ENCODE data around the gene EHD2. TPM values are rescaled to one million over a fixed set of nuclear protein-coding genes. Genes with fewer than 3 reads are reported as not detected.

Gene EHD2
- total RNA-seq, 1 experiment from 2014 or later, result 0.11 TPM

DNA sequence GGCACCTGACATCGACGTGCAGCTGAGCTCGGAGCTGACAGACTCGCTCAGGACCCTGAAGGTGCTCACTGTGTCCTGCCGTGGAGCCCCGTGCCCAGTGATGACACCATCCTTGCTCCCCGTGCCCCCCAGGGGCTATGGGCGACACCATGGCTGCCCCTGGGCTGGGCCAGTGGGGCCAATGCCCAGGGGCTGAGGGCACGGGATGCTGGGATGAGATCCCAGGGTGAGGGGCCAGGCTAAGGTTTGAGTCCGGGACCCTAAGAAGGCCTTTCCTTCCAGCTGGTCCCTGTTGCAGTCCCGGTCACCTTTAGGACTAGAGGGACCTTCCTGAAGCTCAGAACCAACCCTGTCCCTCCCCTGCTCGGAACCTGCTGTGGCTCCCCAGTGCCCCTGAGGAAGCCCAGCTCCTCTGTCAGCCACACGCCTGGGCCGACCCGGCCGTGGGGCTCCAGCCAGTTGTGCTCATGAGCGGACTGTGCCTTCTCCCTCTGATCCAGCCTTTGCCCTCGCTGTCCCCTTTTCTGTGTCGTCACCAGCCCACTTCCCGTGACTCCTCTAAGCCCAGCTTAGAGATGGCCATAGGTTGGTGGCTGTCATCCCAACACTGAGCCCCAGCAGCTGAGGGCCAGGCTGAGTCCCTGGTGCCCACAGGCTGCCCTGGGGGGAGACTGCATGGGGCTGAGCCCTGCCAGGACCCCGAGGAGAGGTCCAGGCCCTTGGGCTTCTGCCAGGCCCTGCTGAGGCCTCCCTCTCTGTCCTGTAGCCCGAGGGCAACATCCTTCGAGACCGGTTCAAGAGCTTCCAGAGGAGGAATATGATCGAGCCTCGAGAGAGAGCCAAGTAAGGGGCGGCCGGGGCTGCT, 42.8 kb downstream of the EHD2 start:
- Histone ChIP-seq H3K27me3 (ENCODE audit: low read length) (no peaks in the 10 kb centered on the region), H3K9ac (ENCODE audit: low read length) (no peak overlapping the region), H3K4me3 (ENCODE audit: low read length) (no peak overlapping the region), H3K36me3 (ENCODE audit: low read depth, low read length) (peaks cover 25% of the 10 kb centered on the region; the same call in 1 of the 2 replicates), H3K79me2 (ENCODE audit: low read length) (no peaks in the 10 kb centered on the region), H3K27ac (ENCODE audit: low read length) (no peak overlapping the region), H3K9me3 (ENCODE audit: low read length) (no peaks in the 10 kb centered on the region), H2AFZ (ENCODE audit: low read length) (no peak overlapping the region), H3K4me1 (ENCODE audit: insufficient read depth, low read length) (no peaks in the 10 kb centered on the region), H3K4me2 (ENCODE audit: low read length) (no peak overlapping the region), H4K20me1 (ENCODE audit: low read length) (no peaks in the 10 kb centered on the region), H3F3A (ENCODE audit: low read length, unreplicated experiment) (no peaks in the 10 kb centered on the region), H3K9me2 (replicated peaks; ENCODE audit: low read length) (no peaks in the 10 kb centered on the region)
- no peak for ATAC-seq
- no TSS peak for BruUV-seq (replicated peaks)
- POLR2A ChIA-PET (ENCODE audit: unreplicated experiment), result no interaction called here
- intact Hi-C loops (cut with micrococcal nuclease), result no loop called here
- TF ChIP-seq, protein P1, sequence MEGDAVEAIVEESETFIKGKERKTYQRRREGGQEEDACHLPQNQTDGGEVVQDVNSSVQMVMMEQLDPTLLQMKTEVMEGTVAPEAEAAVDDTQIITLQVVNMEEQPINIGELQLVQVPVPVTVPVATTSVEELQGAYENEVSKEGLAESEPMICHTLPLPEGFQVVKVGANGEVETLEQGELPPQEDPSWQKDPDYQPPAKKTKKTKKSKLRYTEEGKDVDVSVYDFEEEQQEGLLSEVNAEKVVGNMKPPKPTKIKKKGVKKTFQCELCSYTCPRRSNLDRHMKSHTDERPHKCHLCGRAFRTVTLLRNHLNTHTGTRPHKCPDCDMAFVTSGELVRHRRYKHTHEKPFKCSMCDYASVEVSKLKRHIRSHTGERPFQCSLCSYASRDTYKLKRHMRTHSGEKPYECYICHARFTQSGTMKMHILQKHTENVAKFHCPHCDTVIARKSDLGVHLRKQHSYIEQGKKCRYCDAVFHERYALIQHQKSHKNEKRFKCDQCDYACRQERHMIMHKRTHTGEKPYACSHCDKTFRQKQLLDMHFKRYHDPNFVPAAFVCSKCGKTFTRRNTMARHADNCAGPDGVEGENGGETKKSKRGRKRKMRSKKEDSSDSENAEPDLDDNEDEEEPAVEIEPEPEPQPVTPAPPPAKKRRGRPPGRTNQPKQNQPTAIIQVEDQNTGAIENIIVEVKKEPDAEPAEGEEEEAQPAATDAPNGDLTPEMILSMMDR (conservative IDR thresholded peaks at IDR 0.05; ENCODE audit: low read depth, low read length), result no peak
- TF ChIP-seq EZH2phosphoT487 (IDR thresholded peaks at IDR 0.05; ENCODE audit: borderline replicate concordance, low read length), result no peak
- no peak for TF ChIP-seq EZH2 (IDR thresholded peaks at IDR 0.05; ENCODE audit: low read length, unreplicated experiment)
- CTCF ChIA-PET, result no interaction called here
- DNase-seq, result no peak

DNA sequence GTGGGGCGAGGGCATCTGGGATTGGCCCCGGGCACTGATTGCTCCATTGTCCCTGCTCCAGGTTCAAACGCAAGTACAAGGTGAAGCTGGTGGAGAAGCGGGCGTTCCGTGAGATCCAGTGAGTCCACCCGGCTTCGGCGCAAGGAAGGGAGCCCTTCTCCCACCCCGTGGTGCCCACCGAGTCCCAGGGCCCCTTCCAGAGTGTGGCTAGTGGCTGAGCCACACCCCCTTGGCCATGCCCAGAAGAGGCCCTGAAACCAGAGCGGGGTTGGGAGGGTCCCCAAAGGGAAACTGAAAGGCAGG, 43.4 kb downstream of the EHD2 start:
- Histone ChIP-seq H3K79me2 (ENCODE audit: low read length) (no peaks in the 10 kb centered on the region), H4K20me1 (ENCODE audit: low read length) (no peaks in the 10 kb centered on the region), H3K27ac (ENCODE audit: low read length) (no peak overlapping the region), H3F3A (ENCODE audit: low read length, unreplicated experiment) (no peaks in the 10 kb centered on the region), H3K36me3 (ENCODE audit: low read depth, low read length) (peaks cover 19% of the 10 kb centered on the region; the same call in 1 of the 2 replicates), H3K4me3 (ENCODE audit: low read length) (no peak overlapping the region), H3K9ac (ENCODE audit: low read length) (no peak overlapping the region), H3K9me3 (ENCODE audit: low read length) (no peaks in the 10 kb centered on the region), H3K4me1 (ENCODE audit: insufficient read depth, low read length) (no peaks in the 10 kb centered on the region), H3K9me2 (replicated peaks; ENCODE audit: low read length) (no peaks in the 10 kb centered on the region), H3K27me3 (ENCODE audit: low read length) (no peaks in the 10 kb centered on the region), H3K4me2 (ENCODE audit: low read length) (no peak overlapping the region), H2AFZ (ENCODE audit: low read length) (no peak overlapping the region)
- TF ChIP-seq EZH2 (IDR thresholded peaks at IDR 0.05; ENCODE audit: low read length, unreplicated experiment) (no peak), EZH2phosphoT487 (IDR thresholded peaks at IDR 0.05; ENCODE audit: borderline replicate concordance, low read length) (no peak)
- TF ChIP-seq, protein P1 (conservative IDR thresholded peaks at IDR 0.05; ENCODE audit: low read depth, low read length), result no peak
- CTCF ChIA-PET, result no interaction called here
- no peak for DNase-seq
- no TSS peak for BruUV-seq (replicated peaks)
- POLR2A ChIA-PET (ENCODE audit: unreplicated experiment), result no interaction called here
- intact Hi-C loops (cut with micrococcal nuclease), result no loop called here
- ATAC-seq, result no peak

DNA sequence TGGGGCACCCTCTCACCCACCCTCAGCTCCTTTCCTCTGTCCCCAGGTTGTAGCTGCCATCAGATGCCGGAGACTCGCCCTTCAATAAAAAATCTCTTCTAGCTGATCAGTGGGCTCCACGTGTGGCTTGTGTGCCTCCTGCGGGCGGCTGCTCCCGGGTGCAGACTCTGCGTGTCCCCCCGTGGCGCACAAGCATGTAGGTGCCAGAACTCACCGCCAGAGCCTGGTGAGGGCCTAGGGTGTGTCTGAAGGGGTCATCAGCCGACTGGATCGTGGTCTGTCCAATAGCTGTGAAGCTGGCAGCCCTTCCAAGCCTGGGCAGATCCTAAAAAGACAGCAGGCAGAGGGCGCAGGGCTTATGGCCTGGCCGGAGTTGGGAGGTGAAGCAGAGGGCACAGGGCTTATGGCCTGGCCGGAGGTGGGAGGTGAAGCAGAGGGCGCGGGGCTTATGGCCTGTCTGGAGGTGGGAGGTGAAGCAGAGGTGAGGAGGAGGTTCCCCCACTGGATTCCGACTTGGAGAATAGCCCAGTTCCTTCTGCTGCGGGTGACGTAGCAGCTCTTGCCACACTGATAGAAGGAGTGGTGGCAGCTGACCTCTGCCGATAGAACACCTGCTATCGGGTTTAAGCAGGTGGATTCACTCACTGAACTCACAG, 43.9 kb downstream of the EHD2 start:
- CTCF ChIA-PET, result no interaction called here
- Histone ChIP-seq H3K4me3 (ENCODE audit: low read length) (no peak overlapping the region), H3K79me2 (ENCODE audit: low read length) (no peaks in the 10 kb centered on the region), H3K4me1 (ENCODE audit: insufficient read depth, low read length) (no peaks in the 10 kb centered on the region), H3K9ac (ENCODE audit: low read length) (no peak overlapping the region), H4K20me1 (ENCODE audit: low read length) (no peaks in the 10 kb centered on the region), H3K27ac (ENCODE audit: low read length) (no peak overlapping the region), H3K36me3 (ENCODE audit: low read depth, low read length) (peaks cover 18% of the 10 kb centered on the region; the same call in 1 of the 2 replicates), H3K4me2 (ENCODE audit: low read length) (no peak overlapping the region), H2AFZ (ENCODE audit: low read length) (no peak overlapping the region), H3K27me3 (ENCODE audit: low read length) (no peaks in the 10 kb centered on the region), H3K9me2 (replicated peaks; ENCODE audit: low read length) (no peaks in the 10 kb centered on the region), H3F3A (ENCODE audit: low read length, unreplicated experiment) (no peaks in the 10 kb centered on the region), H3K9me3 (ENCODE audit: low read length) (no peaks in the 10 kb centered on the region)
- intact Hi-C loops (cut with micrococcal nuclease), result no loop called here
- no peak for TF ChIP-seq EZH2phosphoT487 (IDR thresholded peaks at IDR 0.05; ENCODE audit: borderline replicate concordance, low read length)
- no peak for DNase-seq
- POLR2A ChIA-PET (ENCODE audit: unreplicated experiment), result no interaction called here
- BruUV-seq (replicated peaks), result no TSS peak
- no peak for ATAC-seq
